Fibroblast of mammary gland (primary cell): ENCODE results near the gene GNG4.

Source experiments
- DNase-seq: peaks from one replicate; pipeline ENCODE4 v3.0.0-alpha.2; 2010; ENCODE audit warnings: low read depth
- H3K4me3 ChIP-seq: 2 replicates; pipeline ENCODE4 v1.5.1; 2011; ENCODE audit warnings: low read depth, mild to moderate bottlenecking, low read length, moderate library complexity; ENCODE audit not compliant: control insufficient read depth
- TF ChIP-seq, protein P1 (sequence below): conservative IDR thresholded peaks from 2 replicates; pipeline ENCODE4 v1.5.1; 2011; ENCODE audit warnings: low read depth, low read length, inconsistent platforms; ENCODE audit not compliant: control insufficient read depth, insufficient read depth

Gene GNG4

GRCh38 chr1:235533476-235534168 lies 116.0 kb downstream of the GNG4 start:
- TF ChIP-seq, protein P1, sequence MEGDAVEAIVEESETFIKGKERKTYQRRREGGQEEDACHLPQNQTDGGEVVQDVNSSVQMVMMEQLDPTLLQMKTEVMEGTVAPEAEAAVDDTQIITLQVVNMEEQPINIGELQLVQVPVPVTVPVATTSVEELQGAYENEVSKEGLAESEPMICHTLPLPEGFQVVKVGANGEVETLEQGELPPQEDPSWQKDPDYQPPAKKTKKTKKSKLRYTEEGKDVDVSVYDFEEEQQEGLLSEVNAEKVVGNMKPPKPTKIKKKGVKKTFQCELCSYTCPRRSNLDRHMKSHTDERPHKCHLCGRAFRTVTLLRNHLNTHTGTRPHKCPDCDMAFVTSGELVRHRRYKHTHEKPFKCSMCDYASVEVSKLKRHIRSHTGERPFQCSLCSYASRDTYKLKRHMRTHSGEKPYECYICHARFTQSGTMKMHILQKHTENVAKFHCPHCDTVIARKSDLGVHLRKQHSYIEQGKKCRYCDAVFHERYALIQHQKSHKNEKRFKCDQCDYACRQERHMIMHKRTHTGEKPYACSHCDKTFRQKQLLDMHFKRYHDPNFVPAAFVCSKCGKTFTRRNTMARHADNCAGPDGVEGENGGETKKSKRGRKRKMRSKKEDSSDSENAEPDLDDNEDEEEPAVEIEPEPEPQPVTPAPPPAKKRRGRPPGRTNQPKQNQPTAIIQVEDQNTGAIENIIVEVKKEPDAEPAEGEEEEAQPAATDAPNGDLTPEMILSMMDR = no peak
- no peak overlapping the region for H3K4me3 ChIP-seq
- no peak for DNase-seq

DNA sequence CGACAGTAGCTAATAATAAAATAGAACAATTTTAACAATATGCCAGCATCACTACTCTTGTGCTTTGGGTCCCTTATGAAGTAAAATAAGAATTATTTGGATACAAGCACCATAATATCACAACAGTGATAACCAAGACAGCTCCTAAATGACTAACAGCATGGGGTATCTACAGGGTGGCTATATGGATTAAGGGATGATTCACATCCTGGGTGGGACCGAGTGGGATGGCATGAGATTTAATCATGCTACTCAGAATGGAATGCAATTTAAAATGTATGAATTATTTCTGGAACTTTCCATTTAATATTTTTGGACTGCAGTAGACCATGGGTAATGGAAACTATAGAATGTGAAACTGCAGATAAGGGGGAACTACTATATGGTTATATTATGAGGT lies 117.2 kb downstream of the GNG4 start:
- H3K4me3 ChIP-seq = no peak overlapping the region
- DNase-seq = peak; percentile 57
- TF ChIP-seq, protein P1 = no peak

- DNase-seq = no peak
- TF ChIP-seq, protein P1 = no peak
- no peak overlapping the region for H3K4me3 ChIP-seq
These were observed 122.3 kb downstream of the GNG4 start for GRCh38 chr1:235527196-235527814.

GRCh38 chr1:235525314-235525713 lies 124.3 kb downstream of the GNG4 start:
- TF ChIP-seq, protein P1 = no peak
- DNase-seq = no peak
- H3K4me3 ChIP-seq = no peak overlapping the region

- TF ChIP-seq, protein P1 = no peak
- no peak overlapping the region for H3K4me3 ChIP-seq
- DNase-seq = no peak
These were observed 132.6 kb downstream of the GNG4 start for GRCh38 chr1:235516862-235517446.

- TF ChIP-seq, protein P1 = no peak
- no peak overlapping the region for H3K4me3 ChIP-seq
- no peak for DNase-seq
These were observed 133.6 kb downstream of the GNG4 start for GRCh38 chr1:235515844-235516512.
